Measurements from ENCODE around the gene SPDYE4.

DNA sequence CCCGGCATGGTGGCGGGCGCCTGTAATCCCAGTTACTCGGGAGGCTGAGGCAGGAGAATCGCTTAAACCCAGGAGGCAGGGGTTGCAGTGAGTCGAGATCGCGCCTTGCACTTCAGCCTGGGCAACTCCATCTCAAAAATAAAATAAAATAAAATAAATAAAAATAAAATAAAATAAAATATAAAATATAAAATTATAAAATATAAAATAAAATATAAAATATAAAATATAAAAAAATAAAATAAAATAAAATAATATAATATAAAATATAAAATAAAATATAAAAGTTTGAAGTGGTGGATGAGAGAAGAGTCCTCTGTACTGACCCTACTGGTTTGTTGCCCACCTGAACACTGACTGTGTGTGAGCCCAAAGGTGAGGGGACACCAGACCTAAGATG lies 28.9 kb downstream of the SPDYE4 start:
- TF ChIP-seq POLR2AphosphoS5 (IDR thresholded peaks at IDR 0.05), result no peak
- TF ChIP-seq, protein P1, sequence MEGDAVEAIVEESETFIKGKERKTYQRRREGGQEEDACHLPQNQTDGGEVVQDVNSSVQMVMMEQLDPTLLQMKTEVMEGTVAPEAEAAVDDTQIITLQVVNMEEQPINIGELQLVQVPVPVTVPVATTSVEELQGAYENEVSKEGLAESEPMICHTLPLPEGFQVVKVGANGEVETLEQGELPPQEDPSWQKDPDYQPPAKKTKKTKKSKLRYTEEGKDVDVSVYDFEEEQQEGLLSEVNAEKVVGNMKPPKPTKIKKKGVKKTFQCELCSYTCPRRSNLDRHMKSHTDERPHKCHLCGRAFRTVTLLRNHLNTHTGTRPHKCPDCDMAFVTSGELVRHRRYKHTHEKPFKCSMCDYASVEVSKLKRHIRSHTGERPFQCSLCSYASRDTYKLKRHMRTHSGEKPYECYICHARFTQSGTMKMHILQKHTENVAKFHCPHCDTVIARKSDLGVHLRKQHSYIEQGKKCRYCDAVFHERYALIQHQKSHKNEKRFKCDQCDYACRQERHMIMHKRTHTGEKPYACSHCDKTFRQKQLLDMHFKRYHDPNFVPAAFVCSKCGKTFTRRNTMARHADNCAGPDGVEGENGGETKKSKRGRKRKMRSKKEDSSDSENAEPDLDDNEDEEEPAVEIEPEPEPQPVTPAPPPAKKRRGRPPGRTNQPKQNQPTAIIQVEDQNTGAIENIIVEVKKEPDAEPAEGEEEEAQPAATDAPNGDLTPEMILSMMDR (IDR thresholded peaks at IDR 0.05), result no peak
- TF ChIP-seq POLR2A (IDR thresholded peaks at IDR 0.05), result no peak

All from prostate gland (tissue), 2 donors.